Measurements from ENCODE around the gene EML4.

DNA sequence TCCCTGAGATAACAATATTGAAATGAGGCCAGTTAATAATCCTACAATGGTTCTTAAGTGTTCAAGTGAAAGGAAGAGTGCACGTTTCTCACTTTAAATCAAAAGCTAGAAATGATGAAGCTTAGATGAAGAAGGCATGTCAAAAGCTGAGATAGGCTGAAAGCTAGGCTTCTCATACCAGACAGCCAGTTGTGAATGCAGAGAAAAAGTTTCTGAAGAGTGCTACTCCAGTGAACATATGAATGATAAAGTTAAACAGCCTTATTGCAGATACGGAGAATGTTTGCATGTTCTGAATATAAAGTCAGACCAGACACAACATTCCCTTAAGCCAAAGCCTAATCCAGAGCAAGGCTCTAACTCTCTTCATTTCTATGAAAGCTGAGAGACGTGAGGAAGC is 51.4 kb downstream of the EML4 start:
- TF ChIP-seq POLR2A (IDR thresholded peaks at IDR 0.05) (no peak), CTCF (IDR thresholded peaks at IDR 0.05) (no peak)
